HG03442 (cell line): ENCODE results near the gene KCTD15.

Experiments
- ATAC-seq: cut with Tn5 transposase; IDR thresholded peaks from one replicate; pipeline ENCODE4 v1.9.1; 2021; ENCODE audit warnings: mild to moderate bottlenecking, moderate library complexity; ENCODE audit not compliant: unreplicated experiment

KCTD15 gene

GRCh38 chr19:33771384-33772101 is 25.1 kb upstream of the KCTD15 start:
- no peak for ATAC-seq

GRCh38 chr19:33772102-33772857 is 24.4 kb upstream of the KCTD15 start:
- no peak for ATAC-seq

DNA sequence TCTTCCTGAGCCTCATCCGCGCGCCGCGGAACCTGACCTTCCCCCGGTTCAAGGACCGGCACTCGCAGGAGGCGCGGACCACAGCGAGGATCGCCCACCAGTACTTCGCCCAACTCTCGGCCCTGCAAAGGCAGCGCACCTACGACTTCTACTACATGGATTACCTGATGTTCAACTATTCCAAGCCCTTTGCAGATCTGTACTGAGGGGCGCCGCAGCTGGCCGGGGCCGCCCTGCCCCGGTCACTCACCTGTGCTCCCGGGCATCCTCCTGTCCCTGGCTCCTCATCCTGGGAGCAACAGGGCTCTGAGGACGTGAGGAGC is 23.9 kb upstream of the KCTD15 start:
- ATAC-seq, result no peak

DNA sequence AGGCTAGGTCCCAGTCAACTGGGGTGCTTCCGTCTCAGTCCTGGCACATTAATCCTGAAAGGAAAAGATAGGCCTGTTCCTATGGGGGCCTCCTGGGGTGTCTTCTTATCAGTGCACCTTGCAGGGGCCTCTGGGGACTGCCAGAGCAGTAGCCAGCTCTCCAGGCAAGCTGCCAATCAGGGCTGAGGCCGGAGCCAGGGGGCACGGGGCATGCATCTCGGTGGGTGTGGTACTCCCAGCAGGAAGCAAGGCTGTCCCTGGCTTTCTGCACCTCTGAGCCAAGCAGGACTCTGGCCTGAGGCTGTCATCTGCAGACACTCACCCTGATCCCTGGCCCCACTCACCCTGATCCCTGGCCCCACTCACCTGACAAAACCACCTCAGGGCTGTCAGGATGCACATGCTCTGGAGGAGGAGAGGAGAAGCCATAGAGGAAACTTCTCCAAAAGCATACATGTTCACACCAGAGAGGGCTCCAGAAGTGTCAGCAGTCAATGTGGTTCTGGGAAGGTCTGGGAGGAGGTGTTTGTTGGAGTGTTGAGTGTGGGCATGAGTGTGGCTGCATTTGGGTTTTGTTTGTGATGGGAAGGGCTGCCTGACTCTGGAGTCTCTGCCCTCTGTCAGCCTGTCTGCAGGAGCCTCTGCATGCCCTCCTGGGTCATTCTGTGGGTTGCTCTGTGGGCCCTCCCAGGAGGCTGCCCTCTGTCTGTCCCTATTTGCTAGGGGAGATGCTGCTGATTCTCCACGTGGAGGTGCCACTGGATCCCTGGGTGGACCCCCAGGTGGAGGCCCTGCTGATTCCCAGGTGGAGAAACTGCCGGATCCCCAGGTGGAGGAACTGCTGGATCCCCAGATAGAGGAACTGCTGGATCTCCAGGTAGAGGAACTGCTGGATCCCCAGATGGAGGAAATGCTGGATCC is 22.7 kb upstream of the KCTD15 start:
- ATAC-seq, result no peak

GRCh38 chr19:33774751-33775150 is 21.9 kb upstream of the KCTD15 start:
- ATAC-seq, result no peak

DNA sequence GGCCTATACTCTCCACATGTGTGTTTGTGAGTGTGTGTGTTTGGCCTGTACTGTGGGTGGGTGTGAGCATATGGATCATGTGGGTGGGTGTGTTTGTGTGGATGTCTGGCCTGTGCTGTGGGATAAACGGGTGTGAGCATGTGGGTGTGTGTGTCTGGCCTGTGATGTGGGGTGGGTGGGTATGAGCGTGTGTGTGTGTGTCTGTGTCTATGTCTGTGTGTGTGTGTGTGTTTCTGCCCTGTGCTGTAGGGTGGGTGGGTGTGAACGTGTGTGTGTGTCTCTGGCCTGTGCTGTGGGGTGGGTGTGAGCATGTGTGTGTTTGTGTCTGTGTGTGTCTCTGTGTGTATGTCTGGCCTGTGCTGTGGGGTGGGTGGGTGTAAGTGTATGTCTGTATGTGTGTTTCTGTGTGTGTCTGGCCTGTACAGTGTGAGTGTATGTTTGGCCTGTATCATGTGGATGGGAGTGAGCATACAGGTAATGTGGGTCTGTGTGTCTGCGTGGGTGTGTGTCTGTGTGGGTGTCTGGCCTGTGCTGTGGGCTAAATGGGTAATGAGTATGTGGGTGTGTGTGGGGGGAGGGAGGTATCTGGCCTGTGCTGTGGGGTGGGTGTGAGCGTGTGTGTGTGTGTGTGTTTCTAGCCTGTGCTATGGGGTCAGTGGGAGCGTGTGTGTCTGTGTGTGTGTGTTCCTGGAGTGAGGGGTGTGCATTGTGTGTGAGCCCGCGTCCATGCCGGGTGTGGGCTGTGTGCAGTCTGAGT is 20.8 kb upstream of the KCTD15 start:
- ATAC-seq, result no peak

DNA sequence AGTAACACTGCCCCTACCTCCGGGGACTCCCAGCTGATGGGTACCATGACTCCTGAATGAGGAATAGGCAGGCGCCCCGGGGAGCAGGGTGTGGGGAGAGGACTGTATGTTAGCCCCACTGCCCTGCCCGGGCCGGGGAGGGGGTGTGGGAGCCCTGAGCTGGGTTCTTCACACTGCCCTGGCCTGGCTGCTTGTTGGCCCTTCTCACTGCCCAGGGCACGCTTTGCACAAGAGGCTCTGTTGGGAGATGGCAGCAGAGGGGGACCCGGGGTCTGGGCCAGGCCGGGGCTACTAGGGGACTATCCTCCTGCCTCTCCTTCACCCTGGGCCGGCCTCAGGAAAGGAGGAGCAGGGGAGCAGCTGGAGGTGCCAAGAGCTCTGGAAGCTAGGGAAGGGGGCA is 19.3 kb upstream of the KCTD15 start:
- no peak for ATAC-seq

DNA sequence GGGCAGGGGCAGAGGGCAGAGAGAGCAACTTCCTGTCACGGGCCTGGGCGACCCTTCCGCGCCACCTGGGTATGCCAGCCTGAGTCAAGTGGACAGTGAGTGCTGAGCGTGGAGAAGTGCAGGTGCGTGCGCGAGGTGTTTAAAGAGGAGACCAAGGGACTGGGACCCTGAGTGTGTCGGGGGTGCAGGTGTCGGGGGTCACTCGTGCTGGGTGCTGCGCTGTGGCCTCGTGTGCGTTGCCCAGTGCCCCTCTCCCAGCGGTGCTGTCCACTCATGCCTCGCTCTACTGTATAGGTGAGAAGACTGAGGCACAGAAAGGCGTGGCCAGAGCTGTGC is 18.9 kb upstream of the KCTD15 start:
- ATAC-seq, result no peak

DNA sequence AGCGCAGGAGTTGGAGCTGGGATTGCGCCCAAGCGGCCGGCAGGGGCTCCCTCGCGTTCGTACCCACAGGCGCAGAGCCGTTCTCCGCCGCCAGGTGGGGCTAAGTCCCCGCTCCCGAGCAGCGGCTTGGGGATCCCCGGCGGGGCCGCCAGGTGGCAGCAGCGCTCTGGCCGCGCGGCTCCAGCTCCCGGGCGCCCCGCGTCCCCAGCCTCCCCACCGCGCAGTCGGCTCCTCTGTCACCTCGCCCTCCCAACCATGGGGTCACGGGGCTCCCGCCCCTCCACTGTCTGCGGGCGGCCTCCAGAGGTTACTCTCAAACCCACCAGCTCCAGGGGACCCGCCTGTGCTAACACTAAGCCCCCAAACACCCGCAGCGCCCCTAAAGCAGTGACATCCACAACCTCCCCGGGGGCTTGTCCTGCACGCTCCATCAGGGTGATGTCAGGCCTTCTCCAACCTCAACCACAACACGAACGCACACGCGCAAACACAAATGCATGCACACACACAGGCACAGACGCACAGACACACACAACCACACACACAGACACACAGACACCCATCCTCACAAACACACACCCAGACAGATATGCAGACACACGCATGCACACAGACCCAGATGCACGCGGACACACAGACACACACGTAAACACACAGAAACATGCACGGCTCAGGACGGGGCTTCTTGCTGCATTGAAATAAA is 18.4 kb upstream of the KCTD15 start:
- peak; percentile 84 for ATAC-seq

GRCh38 chr19:33779849-33780248 is 16.8 kb upstream of the KCTD15 start:
- no peak for ATAC-seq

DNA sequence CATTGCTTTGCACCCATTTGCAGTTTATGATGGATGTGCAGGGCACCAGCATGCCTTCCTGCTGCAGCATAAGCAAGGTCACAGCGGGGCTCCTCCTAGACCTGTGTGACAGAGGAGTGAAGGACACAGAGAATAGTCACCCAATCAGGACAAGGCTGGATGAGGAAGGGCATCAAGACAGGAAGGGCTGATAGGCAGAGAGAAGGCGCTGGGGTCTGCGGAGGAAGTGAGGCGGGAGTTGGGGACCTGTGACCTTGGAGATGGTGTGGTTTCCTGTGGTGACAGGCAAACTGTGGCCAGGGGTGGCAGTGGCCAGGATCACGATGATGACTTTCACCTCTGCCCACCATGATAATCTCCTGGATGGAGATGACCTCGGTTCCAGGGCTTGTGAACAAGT is 16.4 kb upstream of the KCTD15 start:
- no peak for ATAC-seq

DNA sequence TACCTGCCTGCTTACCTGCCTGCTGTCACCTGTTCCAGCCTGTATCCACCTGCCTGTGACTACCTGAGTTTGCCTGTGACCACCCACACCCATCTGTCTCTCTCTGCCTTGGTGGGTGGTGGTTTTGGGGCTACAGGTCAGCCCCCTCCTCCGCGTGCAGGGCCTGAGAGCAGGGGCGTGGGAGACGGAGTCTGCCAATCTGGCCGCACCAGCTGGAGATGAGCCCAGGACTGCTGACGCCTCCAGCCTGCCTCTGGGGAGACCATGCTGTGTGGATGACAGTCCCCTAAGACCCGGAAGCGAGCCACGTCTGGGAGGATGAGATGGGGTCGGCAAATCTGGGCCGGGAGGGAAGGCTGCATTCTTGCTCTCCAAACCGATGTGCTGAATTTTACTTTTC is 15.9 kb upstream of the KCTD15 start:
- ATAC-seq, result no peak

- no peak for ATAC-seq
Observed at GRCh38 chr19:33781415-33781935, 15.2 kb upstream of the KCTD15 start.

- ATAC-seq, result no peak
Observed at GRCh38 chr19:33781996-33782395, 14.7 kb upstream of the KCTD15 start.

DNA sequence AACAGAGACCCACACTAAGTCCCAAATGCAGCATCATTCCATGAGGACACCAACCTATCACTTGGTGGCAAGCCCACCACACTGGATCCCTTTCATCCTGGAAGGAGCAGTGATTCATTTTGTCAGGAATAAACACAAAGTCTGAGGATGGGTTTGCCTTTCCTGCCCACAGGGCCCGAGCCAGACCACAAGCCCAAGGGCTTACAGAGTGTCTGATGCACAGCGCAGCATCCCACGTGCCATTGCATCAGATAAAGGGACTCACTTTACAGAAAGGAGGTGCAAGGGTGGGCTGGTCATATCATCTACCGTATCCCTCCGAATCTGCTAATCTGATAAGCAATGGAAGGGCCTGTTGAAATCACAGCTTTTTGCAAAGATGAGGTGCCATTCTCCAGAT is 12.2 kb upstream of the KCTD15 start:
- no peak for ATAC-seq

- ATAC-seq, result no peak
Observed at GRCh38 chr19:33785795-33786194, 10.9 kb upstream of the KCTD15 start.

- no peak for ATAC-seq
Observed at GRCh38 chr19:33788676-33789075, 8.0 kb upstream of the KCTD15 start.

DNA sequence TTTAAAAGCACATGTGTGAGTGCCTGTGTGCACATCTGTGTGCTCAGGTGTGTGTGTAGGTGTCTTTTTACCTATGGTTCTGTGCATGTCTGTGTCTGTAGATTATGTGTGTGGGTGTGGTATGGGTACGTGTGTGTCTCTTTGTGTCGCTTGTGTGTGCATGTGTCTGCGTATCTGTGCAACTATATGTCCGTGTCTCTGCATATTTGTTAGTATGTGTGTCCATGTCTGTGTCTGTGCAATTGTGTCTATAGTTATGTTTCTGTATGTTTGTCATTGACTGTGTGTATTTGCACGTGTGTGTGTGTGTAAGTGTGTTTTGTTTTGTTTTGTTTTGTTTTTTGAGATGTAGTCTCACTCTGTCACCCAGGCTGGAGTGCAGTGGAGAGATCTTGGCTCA is 7.3 kb upstream of the KCTD15 start:
- no peak for ATAC-seq

GRCh38 chr19:33794683-33795369 is 1.8 kb upstream of the KCTD15 start:
- ATAC-seq, result no peak
